GM23248 (cell line): ENCODE measurements around the gene SFMBT2.

Experiments
- EZH2 ChIP-seq: fragments of 200-600 bp; sonication (generic); IDR thresholded peaks from 2 replicates; pipeline ENCODE4 v1.6.1; 2018; ENCODE audit warnings: antibody characterized with exemption, mild to moderate bottlenecking; ENCODE audit not compliant: insufficient read depth, poor library complexity, severe bottlenecking
- EZH2phosphoT487 ChIP-seq: fragments of 200-600 bp; sonication (generic); IDR thresholded peaks from 2 replicates; pipeline ENCODE4 v1.6.1; 2018; ENCODE audit warnings: antibody characterized with exemption, moderate library complexity, mild to moderate bottlenecking, low read depth; ENCODE audit not compliant: insufficient read depth

DNA sequence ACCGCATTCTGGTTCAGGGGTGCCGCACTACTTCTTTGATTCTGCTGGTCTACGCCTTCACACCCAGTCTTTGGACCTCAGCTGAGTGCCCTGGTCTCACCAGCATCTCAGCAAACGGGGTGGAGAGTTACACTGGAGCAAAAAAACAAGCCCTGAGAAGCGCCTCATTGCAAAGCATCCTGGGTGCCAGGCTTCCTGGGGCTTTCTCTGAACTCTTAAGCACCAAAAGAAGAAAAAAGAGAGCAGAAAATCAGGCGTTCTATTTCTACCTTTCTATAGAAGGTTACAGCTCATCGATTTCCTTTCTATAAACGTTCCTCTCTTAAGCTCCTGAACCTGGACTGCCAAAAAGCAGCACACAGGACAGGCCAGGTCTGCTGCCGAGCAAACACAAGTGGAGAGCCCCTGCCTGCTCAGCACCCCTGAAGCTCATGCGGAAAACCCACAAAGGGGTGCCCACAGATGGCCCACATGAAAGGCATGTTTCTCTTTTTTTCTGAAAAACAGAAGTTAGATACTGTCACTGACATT is 217.9 kb downstream of the SFMBT2 start:
- TF ChIP-seq EZH2 (no peak), EZH2phosphoT487 (no peak)
